GM23338 (cell line): ENCODE data around the gene CSKMT.
"Not testable (repeated sequence)": the region's sequence is repeated elsewhere in the genome, so short reads cannot be mapped to it uniquely, and the experiment has no call there.

ENCODE experiments used
- JUNB ChIP-seq: IDR thresholded peaks from one replicate; pipeline ENCODE4 v1.6.1; 2016; ENCODE audit warnings: antibody characterized with exemption; ENCODE audit not compliant: unreplicated experiment
- TF ChIP-seq, protein P1 (sequence below), 2 experiments: fragments of 200-600 bp in 1 of 2; sonication (generic) in 1 of 2; conservative IDR thresholded peaks; 2 replicates each; pipeline versions ENCODE4 v1.5.1 to v1.6.1; 2016 to 2017; ENCODE audit warnings: antibody characterized with exemption in 2 of 2, low read depth in 2 of 2, mild to moderate bottlenecking in 2 of 2, moderate library complexity in 1 of 2
- TF ChIP-seq, protein P2 (sequence below): IDR thresholded peaks from one replicate; pipeline ENCODE4 v1.6.1; 2018; ENCODE audit warnings: antibody characterized with exemption; ENCODE audit not compliant: unreplicated experiment

DNA sequence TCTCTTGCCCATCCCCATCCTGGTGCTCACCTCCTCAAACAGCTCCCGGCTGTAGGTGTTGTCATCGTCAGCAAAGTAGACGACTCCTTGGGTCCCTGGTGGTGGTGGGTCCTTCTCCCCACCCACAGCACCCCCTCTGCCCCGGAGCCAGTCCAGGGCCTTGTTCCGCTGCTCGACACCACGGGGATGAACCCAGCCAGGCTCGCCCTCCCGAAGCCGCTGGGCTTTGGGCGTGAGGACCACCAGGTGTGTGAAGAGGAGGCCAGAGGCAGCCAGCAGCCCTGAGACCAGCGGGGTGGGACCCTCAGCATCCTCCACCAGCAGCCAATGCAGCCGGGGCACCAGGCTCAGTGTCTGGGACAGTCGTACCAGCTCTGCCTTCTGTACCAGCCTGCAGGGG lies 48.2 kb upstream of the CSKMT start:
- TF ChIP-seq, protein P1, sequence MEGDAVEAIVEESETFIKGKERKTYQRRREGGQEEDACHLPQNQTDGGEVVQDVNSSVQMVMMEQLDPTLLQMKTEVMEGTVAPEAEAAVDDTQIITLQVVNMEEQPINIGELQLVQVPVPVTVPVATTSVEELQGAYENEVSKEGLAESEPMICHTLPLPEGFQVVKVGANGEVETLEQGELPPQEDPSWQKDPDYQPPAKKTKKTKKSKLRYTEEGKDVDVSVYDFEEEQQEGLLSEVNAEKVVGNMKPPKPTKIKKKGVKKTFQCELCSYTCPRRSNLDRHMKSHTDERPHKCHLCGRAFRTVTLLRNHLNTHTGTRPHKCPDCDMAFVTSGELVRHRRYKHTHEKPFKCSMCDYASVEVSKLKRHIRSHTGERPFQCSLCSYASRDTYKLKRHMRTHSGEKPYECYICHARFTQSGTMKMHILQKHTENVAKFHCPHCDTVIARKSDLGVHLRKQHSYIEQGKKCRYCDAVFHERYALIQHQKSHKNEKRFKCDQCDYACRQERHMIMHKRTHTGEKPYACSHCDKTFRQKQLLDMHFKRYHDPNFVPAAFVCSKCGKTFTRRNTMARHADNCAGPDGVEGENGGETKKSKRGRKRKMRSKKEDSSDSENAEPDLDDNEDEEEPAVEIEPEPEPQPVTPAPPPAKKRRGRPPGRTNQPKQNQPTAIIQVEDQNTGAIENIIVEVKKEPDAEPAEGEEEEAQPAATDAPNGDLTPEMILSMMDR (conservative IDR thresholded peaks at IDR 0.05; ENCODE audit: low read depth in 2 of 2), result not testable (repeated sequence)
- TF ChIP-seq JUNB, result not testable (repeated sequence)
- TF ChIP-seq, protein P2, sequence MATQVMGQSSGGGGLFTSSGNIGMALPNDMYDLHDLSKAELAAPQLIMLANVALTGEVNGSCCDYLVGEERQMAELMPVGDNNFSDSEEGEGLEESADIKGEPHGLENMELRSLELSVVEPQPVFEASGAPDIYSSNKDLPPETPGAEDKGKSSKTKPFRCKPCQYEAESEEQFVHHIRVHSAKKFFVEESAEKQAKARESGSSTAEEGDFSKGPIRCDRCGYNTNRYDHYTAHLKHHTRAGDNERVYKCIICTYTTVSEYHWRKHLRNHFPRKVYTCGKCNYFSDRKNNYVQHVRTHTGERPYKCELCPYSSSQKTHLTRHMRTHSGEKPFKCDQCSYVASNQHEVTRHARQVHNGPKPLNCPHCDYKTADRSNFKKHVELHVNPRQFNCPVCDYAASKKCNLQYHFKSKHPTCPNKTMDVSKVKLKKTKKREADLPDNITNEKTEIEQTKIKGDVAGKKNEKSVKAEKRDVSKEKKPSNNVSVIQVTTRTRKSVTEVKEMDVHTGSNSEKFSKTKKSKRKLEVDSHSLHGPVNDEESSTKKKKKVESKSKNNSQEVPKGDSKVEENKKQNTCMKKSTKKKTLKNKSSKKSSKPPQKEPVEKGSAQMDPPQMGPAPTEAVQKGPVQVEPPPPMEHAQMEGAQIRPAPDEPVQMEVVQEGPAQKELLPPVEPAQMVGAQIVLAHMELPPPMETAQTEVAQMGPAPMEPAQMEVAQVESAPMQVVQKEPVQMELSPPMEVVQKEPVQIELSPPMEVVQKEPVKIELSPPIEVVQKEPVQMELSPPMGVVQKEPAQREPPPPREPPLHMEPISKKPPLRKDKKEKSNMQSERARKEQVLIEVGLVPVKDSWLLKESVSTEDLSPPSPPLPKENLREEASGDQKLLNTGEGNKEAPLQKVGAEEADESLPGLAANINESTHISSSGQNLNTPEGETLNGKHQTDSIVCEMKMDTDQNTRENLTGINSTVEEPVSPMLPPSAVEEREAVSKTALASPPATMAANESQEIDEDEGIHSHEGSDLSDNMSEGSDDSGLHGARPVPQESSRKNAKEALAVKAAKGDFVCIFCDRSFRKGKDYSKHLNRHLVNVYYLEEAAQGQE, result not testable (repeated sequence)
